ENCODE data around the gene FOXA2. TPM values are rescaled to one million over a fixed set of nuclear protein-coding genes. Genes with fewer than 3 reads are reported as not detected.

The FOXA2 gene
- total RNA-seq, 1 donor from 2014 or later, result 23.5 TPM

- TF ChIP-seq, protein P1, sequence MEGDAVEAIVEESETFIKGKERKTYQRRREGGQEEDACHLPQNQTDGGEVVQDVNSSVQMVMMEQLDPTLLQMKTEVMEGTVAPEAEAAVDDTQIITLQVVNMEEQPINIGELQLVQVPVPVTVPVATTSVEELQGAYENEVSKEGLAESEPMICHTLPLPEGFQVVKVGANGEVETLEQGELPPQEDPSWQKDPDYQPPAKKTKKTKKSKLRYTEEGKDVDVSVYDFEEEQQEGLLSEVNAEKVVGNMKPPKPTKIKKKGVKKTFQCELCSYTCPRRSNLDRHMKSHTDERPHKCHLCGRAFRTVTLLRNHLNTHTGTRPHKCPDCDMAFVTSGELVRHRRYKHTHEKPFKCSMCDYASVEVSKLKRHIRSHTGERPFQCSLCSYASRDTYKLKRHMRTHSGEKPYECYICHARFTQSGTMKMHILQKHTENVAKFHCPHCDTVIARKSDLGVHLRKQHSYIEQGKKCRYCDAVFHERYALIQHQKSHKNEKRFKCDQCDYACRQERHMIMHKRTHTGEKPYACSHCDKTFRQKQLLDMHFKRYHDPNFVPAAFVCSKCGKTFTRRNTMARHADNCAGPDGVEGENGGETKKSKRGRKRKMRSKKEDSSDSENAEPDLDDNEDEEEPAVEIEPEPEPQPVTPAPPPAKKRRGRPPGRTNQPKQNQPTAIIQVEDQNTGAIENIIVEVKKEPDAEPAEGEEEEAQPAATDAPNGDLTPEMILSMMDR (IDR thresholded peaks at IDR 0.05), result no peak
- Histone ChIP-seq H3K9me3 (no peaks in the 10 kb centered on the region), H3K27ac (no peak overlapping the region), H3K36me3 (no peaks in the 10 kb centered on the region), H3K4me3 (no peak overlapping the region), H3K27me3 (ENCODE audit: low read depth) (no peaks in the 10 kb centered on the region), H3K4me1 (no peaks in the 10 kb centered on the region)
- ATAC-seq (no peak), DNase-seq (no peak)
- intact Hi-C loops (cut with DNase I), result no loop called here
These were observed 47.2 kb downstream of the FOXA2 start for GRCh38 chr20:22536956-22537756.

GRCh38 chr20:22536141-22536828 is 48.1 kb downstream of the FOXA2 start:
- TF ChIP-seq, protein P1 (IDR thresholded peaks at IDR 0.05), result no peak
- intact Hi-C loops (cut with DNase I), result no loop called here
- Histone ChIP-seq H3K4me3 (no peak overlapping the region), H3K4me1 (no peaks in the 10 kb centered on the region), H3K27ac (no peak overlapping the region), H3K27me3 (ENCODE audit: low read depth) (no peaks in the 10 kb centered on the region), H3K9me3 (no peaks in the 10 kb centered on the region), H3K36me3 (no peaks in the 10 kb centered on the region)
- ATAC-seq (no peak), DNase-seq (no peak)

GRCh38 chr20:22535483-22535882 is 48.9 kb downstream of the FOXA2 start:
- H3K36me3 ChIP-seq, result no peaks in the 10 kb centered on the region
- no peak overlapping the region for H3K27ac ChIP-seq
- no peaks in the 10 kb centered on the region for H3K4me1 ChIP-seq
- H3K4me3 ChIP-seq, result no peak overlapping the region
- DNase-seq (no peak), ATAC-seq (no peak)
- no peaks in the 10 kb centered on the region for H3K27me3 ChIP-seq (ENCODE audit: low read depth)
- intact Hi-C loops (cut with DNase I), result no loop called here
- TF ChIP-seq, protein P1 (IDR thresholded peaks at IDR 0.05), result no peak
- H3K9me3 ChIP-seq, result no peaks in the 10 kb centered on the region

DNA sequence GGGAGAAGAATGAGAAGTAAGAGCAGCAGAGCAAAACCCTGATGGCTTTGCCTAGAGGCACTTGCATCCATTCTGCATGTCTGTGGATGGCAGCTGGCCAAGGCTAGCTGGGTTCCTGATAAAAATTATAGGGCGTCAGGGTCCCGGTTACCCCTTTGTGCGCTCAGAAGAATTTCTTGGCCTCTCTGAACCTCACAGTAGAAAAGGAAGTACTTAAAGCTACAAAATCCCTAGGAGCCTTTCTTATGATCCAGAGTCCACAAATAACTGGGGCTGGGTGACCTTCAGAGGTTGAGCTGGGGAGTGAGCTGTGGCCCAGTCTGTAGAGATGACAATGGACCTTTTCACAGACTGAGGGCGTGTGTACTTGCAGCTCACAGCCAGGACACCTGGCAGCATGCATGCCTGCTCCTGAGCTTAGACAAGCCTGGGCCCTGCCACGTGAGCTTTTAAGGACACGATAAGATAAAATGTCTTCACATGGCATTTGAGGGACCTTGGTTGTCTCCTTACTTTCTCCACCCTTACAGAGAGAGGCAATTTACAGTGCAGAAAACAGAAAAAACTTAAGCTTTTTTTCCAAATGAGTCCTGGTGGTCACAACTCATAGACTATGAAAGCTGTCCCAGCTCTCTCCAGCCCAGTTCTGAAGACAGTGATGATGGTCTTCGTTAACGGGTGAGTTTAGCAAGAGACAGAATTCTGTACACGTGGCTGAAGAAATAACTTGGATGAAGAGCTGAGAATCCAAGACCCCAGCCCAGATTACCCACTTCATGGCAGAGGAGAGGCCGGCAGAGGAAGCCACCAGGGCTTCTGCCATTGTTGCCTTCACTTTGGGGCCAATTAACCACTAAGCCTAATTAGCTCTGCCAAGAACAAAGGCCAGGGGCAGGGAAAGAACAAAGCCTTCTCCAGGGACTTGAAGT is 50.3 kb downstream of the FOXA2 start:
- Histone ChIP-seq H3K9me3 (no peaks in the 10 kb centered on the region), H3K4me1 (no peaks in the 10 kb centered on the region), H3K27me3 (ENCODE audit: low read depth) (no peaks in the 10 kb centered on the region), H3K27ac (no peak overlapping the region), H3K36me3 (no peaks in the 10 kb centered on the region), H3K4me3 (no peak overlapping the region)
- TF ChIP-seq, protein P1 (IDR thresholded peaks at IDR 0.05), result no peak
- intact Hi-C loops (cut with DNase I), result no loop called here
- ATAC-seq, result no peak
- DNase-seq, result no peak

DNA sequence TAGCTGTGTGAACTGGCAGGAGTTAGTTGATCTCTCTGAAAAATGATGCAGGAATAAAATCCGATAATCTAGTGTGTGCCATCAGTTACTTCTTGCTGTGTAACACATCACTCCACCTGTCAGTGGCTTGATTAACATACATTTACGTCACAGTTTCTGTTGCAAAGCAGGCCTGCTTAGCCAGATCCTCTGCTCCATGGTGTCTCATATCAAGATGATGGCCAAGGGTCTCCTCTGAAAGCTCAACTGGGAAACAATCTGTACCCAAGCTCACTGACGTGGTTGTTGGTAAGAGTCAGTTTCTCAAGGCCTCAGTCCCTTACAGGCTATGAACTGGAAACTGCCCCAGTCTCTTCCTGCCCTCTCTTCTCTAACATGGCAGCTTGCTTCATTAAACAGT is 51.8 kb downstream of the FOXA2 start:
- Histone ChIP-seq H3K36me3 (no peaks in the 10 kb centered on the region), H3K27ac (no peak overlapping the region), H3K4me3 (no peak overlapping the region), H3K9me3 (no peaks in the 10 kb centered on the region), H3K4me1 (no peaks in the 10 kb centered on the region), H3K27me3 (ENCODE audit: low read depth) (no peaks in the 10 kb centered on the region)
- intact Hi-C loops (cut with DNase I), result no loop called here
- TF ChIP-seq, protein P1 (IDR thresholded peaks at IDR 0.05), result no peak
- DNase-seq, result no peak
- ATAC-seq, result no peak
